Prostate gland (tissue), 2 donors: ENCODE data around the gene PCK2.

Source experiments
- POLR2A ChIP-seq: fragments of 450-650 bp; IDR thresholded peaks from one replicate; pipeline ENCODE4 v1.6.1; 2016; ENCODE audit warnings: antibody characterized with exemption, mild to moderate bottlenecking
- TF ChIP-seq, protein P1 (sequence below), 4 experiments: fragments of 200-600 bp in 2 of 4; fragments of 450-650 bp in 2 of 4; sonication (generic) in 2 of 4; IDR thresholded peaks; 1 replicate in 3 of 4; 2 replicates in 1 of 4; pipeline ENCODE4 v1.5.1; 2016 to 2019; ENCODE audit warnings: antibody characterized with exemption in 4 of 4, mild to moderate bottlenecking in 2 of 4, moderate library complexity in 2 of 4

DNA sequence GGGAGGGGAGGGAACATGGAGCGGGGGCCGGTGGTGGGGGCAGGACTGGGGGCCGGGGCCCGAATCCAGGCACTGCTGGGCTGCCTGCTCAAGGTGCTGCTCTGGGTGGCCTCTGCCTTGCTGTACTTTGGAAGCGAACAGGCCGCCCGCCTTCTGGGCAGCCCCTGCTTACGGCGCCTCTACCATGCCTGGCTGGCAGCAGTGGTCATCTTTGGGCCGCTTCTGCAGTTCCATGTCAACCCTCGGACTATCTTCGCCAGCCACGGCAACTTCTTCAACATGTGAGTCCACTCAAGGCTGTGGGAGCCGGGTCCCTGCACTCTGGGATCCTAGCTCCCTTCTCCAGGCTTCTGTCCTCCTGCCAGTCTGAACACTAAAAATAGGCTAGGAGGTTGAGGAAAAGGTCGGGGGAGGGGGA lies 37.4 kb downstream of the PCK2 start:
- TF ChIP-seq, protein P1, sequence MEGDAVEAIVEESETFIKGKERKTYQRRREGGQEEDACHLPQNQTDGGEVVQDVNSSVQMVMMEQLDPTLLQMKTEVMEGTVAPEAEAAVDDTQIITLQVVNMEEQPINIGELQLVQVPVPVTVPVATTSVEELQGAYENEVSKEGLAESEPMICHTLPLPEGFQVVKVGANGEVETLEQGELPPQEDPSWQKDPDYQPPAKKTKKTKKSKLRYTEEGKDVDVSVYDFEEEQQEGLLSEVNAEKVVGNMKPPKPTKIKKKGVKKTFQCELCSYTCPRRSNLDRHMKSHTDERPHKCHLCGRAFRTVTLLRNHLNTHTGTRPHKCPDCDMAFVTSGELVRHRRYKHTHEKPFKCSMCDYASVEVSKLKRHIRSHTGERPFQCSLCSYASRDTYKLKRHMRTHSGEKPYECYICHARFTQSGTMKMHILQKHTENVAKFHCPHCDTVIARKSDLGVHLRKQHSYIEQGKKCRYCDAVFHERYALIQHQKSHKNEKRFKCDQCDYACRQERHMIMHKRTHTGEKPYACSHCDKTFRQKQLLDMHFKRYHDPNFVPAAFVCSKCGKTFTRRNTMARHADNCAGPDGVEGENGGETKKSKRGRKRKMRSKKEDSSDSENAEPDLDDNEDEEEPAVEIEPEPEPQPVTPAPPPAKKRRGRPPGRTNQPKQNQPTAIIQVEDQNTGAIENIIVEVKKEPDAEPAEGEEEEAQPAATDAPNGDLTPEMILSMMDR (IDR thresholded peaks at IDR 0.05) = no peak
- no peak for TF ChIP-seq POLR2A
